ENCODE results near the gene MLN. TPM values are rescaled to one million over a fixed set of nuclear protein-coding genes. Genes with fewer than 3 reads are reported as not detected.

The MLN gene
- total and polyA plus RNA-seq, 2 donors (not counting 1 experiment from before 2014, with no cell fraction given): not detected

DNA sequence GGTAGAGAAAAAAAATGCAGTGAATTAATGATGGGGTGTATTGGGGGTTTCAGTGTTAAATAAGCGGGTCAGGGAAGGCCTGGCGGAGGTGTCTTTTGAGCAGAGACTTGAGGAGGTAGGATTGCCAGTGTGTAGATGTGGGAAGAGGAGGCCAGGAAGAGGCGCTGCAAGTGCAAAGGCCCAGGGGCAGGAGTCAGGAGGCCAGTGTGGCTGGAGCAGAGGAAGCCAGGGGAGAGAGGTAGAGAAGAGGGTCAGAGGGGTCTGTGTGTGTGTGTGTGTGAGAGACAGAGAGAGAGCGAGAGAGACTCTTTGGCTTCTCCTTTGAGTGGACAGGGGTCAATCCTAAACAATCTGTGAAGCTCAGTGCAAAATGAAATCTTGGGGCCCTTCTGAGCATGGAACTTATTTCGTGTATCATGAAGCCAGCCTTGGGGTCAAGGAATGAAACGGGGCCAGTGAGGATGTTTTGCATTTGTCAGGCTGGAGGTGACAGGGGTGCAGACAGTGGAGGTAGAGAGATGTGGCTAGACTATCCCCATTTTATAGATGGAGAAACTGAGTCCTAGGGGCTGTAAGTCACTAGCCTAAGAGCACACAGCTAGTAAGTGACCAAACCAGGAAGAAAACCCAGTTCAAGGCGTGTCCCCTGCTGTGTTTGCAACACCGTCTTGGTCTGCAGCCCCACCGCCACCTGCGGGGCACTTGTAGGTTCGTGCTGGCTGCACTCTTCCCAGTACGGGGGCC, 47.4 kb downstream of the MLN start:
- no peak overlapping the region for H3K4me2 ChIP-seq (replicated peaks; ENCODE audit: low read depth, low read length, poor library complexity, severe bottlenecking)
- WGBS (ENCODE audit: insufficient coverage): 90% methylated on average over 12 of the region's 12 CpGs
- no peak overlapping the region for H3K27ac ChIP-seq (ENCODE audit: low read length in 2 of 2)
- TF ChIP-seq EZH2 (IDR thresholded peaks at IDR 0.05; ENCODE audit: borderline replicate concordance, insufficient read depth, low read depth, low read length, poor library complexity, severe bottlenecking): no peak
- TF ChIP-seq, protein P1, sequence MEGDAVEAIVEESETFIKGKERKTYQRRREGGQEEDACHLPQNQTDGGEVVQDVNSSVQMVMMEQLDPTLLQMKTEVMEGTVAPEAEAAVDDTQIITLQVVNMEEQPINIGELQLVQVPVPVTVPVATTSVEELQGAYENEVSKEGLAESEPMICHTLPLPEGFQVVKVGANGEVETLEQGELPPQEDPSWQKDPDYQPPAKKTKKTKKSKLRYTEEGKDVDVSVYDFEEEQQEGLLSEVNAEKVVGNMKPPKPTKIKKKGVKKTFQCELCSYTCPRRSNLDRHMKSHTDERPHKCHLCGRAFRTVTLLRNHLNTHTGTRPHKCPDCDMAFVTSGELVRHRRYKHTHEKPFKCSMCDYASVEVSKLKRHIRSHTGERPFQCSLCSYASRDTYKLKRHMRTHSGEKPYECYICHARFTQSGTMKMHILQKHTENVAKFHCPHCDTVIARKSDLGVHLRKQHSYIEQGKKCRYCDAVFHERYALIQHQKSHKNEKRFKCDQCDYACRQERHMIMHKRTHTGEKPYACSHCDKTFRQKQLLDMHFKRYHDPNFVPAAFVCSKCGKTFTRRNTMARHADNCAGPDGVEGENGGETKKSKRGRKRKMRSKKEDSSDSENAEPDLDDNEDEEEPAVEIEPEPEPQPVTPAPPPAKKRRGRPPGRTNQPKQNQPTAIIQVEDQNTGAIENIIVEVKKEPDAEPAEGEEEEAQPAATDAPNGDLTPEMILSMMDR (IDR thresholded peaks at IDR 0.05): no peak
- H3K9me3 ChIP-seq (ENCODE audit: control extremely low read depth in 1 of 3, control insufficient read depth in 2 of 3, insufficient read depth in 1 of 3, low read length in 2 of 3): no peaks in the 10 kb centered on the region
- peaks cover 2% of the 10 kb centered on the region for H3K4me1 Mint-ChIP-seq
- ATAC-seq (ENCODE audit: low read depth) (no peak), DNase-seq (no peak)
- no peaks in the 10 kb centered on the region for H3K36me3 ChIP-seq (replicated peaks in 1 of 2; ENCODE audit: control extremely low read depth in 1 of 2, control insufficient read depth in 1 of 2, extremely low read depth in 1 of 2, insufficient read depth in 2 of 2, low read length in 1 of 2)
- no peak overlapping the region for H3K9ac ChIP-seq (ENCODE audit: low read length)
- no peaks in the 10 kb centered on the region for H3K79me2 ChIP-seq (ENCODE audit: control insufficient read depth, insufficient read depth, low read length)
- H4K20me1 ChIP-seq (ENCODE audit: control insufficient read depth, insufficient read depth, low read length, poor library complexity, severe bottlenecking): no peaks in the 10 kb centered on the region
- peaks cover 0 to 5% (median 2%) of the 10 kb centered on the region in 4 experiments for H3K27me3 ChIP-seq (replicated peaks in 1 of 4; ENCODE audit: control extremely low read depth in 1 of 4, control insufficient read depth in 3 of 4, insufficient read depth in 4 of 4, low read length in 3 of 4)
- no peaks in the 10 kb centered on the region for H3K9me3 Mint-ChIP-seq (ENCODE audit: insufficient read depth)
- H3K4me3 ChIP-seq (ENCODE audit: control extremely low read depth in 1 of 5, extremely low read depth in 1 of 5, insufficient read depth in 1 of 5, low read depth in 2 of 5, low read length in 4 of 5): no peak overlapping the region
- intact Hi-C loops (cut with micrococcal nuclease): no loop called here
- no peak overlapping the region for H3K4me3 Mint-ChIP-seq
- H3K27ac Mint-ChIP-seq: no peak overlapping the region
- ChIA-PET CTCF (interaction anchor here (0.7 kb wide), 1 partner anchor 87 kb away, joined by 3 read pairs; no protein-coding TSS in a partner anchor), POLR2A (no interaction called here)
- H3K27me3 Mint-ChIP-seq: peaks cover 25% of the 10 kb centered on the region
- no peak overlapping the region for H2AFZ ChIP-seq (ENCODE audit: insufficient read depth, low read depth, low read length, poor library complexity, severe bottlenecking)
- H3K4me1 ChIP-seq (ENCODE audit: control insufficient read depth in 2 of 2, insufficient read depth in 2 of 2, low read length in 2 of 2): peaks cover 0 to 3% of the 10 kb centered on the region in 2 donors

Measured in B cell (primary cell).